Activated T-cell treated with anti-CD3 and anti-CD28 coated beads for 24 hours (primary cell): ENCODE measurements around the gene TREM2.

Experiments
- DNase-seq: peaks from one replicate; pipeline ENCODE4 v3.0.0-alpha.2; 2020; ENCODE audit warnings: low read depth

Gene TREM2

DNA sequence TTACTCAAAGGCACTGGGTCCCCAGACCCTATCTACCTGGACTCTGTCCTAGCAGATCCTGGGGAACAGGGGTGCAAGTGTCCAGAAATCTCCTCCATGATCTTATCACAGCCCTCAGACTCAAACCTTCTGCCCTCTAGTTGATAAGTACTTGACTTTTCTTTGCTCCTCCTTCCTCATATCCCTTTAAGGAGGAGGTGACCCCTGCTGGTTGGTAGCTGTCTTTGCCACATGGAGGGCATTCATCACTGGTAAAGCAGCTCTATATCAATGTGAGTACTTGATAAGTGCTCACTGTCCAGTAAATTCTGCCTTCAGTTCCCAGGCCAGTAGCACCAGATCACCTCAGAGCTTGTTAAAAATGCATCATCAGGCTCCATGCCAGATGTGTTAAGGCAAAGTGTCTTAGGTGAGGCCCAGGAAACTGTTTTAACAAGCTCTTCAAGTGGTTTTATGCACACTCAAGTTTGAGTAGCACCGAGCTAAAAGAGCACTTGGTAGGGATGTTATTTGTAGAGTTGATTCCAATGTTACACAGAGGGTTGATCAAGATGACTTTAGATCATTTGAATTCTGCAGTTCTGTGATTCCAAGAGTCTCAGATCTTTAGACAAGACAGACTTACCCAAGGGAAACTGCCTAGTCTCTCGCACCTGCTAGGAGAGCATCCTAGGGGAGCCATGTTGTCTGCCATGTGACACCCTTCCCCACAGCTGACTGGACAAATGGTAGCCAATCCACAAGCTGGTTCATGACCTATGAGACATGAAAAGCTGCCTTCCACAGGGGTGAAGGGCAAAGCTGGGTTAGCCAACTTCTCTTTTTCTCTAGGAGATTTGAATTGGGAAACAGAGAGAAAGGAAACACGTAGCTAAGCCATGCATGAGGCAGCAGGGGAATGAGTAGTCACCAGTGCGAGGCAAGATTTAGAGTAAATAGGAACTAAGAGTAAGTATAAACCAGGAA lies 19.4 kb upstream of the TREM2 start:
- DNase-seq, result peak; percentile 23

GRCh38 chr6:41181566-41181965 lies 18.6 kb upstream of the TREM2 start:
- DNase-seq, result no peak

- no peak for DNase-seq
Observed at GRCh38 chr6:41179163-41179562, 16.2 kb upstream of the TREM2 start.

DNA sequence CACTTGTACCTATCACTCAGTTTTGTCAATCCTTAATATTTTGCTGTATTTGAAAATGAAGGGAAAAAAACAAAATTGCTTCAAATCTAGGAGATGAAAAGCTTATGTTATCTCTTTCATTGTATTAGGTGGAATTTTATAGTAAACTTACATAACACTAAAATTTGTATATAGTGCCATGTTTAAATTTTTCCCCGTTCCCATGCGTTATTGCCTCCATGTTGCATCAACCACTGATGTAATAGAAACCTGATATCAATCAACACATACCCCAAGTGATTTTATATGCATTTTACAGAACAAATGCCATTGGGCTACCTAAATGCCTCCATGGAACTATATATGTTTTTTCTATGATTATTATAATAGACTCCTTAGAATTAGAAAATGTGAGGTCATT lies 14.8 kb upstream of the TREM2 start:
- no peak for DNase-seq

- no peak for DNase-seq
Observed at GRCh38 chr6:41177287-41177686, 14.4 kb upstream of the TREM2 start.

- no peak for DNase-seq
Observed at GRCh38 chr6:41176189-41176588, 13.3 kb upstream of the TREM2 start.

- DNase-seq, result no peak
Observed at GRCh38 chr6:41175084-41175483, 12.2 kb upstream of the TREM2 start.

GRCh38 chr6:41174610-41175009 lies 11.7 kb upstream of the TREM2 start:
- DNase-seq, result no peak

DNA sequence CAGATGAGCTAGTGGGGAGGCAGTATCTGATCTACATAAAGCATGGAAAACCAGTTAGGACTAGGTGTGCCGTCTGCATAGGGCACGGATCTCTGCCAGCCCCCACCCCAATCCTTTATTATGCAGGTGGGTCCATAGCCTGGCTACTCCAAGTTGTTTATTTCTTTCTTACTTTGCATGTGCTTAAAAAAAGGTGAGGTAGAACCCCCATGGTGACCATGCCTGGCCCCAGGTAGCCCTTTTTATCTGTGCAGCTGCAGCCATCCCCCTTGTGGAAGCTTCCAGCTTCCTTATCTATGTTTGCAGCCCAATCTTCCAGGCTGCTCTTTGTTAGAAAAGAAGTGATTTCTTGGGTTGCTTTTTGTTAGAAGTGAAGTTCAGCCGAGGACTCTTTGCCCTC lies 9.0 kb upstream of the TREM2 start:
- DNase-seq, result no peak

DNA sequence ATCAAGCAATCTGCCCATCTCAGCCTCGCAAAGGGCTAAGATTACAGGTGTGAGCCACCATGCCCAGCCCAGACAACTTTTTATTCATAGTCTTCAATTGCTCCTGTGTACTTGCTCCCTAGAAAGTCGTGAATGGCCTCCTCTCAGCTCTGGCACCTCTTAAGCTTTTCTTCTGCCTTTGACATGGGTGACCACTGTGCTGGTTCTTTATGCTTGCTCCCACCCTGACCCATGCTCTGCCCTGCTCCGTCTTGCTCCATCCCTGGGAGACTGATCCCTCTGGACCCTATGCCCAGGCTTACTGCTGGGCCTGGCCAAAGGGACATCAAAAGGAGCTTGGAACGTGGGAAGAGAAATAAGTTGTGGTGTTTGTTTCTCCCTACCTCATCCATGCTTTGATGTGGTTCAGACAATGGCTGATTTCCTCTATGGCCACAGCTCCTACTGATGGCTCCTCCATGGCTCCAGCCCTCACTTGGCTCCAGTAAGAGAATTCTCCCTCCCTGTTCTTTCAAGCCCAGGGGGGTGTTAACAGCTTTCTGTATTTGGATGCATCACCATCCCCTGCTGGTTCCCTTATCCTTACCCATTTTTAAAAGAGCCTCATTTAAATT lies 7.7 kb upstream of the TREM2 start:
- no peak for DNase-seq

DNA sequence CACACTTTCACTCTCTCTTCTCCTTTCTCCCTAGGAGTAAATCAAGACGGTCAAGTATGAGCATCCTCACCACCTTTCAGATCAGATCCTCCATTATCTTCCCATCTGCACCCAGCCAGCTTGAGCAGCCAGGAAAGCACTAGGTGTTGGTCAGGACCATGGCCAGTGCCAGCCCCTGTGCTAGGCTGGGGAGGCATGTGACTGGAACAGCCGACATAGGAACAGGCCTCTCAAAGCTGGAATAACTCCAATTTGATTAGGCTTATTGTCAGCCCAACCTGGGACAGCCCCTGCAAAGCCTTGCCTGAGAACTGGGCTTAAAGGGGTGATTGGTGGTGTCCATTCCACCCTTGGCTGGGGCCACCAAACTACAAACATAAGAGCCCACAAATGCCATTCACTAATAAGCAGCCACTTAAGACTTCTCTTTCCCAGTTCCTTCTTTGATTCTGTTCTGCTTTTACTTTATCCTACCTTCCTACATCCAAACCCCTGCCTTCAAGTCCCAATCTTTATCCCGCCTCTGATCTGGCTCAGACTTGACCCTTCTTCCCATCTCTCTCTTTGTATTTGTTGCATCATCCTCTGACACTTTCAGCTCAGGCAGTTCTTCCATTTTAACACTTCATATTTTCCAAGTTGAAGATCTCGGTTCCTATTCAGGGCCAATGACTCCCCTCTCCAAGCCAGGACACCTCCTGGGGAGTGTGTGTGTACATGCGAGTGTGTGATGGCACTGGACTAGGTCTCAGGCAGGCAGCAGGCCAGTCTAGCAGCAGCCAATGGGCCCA lies 4.5 kb upstream of the TREM2 start:
- DNase-seq, result no peak

DNA sequence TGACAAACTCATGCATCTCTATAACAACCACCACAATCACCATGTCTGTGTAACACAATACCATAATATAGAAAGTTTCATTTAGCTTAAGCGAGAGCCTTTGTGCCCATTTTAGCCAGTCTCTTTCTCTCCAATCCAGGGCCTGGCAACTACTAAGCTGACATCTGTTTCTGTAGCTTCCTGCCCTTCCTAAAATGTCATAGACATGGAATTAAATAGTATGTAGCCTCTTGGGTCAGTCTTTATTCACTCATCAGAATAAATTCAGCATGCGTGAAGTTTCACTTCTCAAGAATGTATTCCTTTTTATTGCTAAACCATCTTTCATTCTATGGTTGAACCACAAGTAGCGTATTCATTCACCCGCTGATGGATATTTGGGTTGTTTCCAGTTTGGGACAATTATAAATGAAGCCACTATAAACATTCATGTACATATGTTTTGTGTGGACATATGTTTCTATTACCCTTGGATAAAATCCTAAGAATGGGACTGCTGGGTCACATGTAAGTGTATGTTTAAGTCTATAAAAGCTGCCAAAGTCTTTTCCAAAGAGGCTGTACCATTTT lies 1.7 kb upstream of the TREM2 start:
- no peak for DNase-seq

DNA sequence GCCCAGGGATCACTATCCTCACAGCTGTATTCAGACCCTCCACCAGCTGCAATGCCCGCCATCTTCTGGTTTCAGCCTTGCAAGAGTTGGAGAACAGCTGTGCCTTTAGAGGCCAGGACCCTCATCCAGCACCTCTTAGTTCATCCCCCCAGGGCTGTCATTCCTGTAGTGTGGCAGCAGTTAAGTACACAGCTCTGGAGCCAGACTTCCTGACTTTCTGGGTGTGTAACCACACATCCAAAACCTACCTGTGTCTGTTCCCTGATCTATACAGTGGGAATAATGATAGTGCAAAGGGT lies 452 bp upstream of the TREM2 start:
- DNase-seq, result no peak

DNA sequence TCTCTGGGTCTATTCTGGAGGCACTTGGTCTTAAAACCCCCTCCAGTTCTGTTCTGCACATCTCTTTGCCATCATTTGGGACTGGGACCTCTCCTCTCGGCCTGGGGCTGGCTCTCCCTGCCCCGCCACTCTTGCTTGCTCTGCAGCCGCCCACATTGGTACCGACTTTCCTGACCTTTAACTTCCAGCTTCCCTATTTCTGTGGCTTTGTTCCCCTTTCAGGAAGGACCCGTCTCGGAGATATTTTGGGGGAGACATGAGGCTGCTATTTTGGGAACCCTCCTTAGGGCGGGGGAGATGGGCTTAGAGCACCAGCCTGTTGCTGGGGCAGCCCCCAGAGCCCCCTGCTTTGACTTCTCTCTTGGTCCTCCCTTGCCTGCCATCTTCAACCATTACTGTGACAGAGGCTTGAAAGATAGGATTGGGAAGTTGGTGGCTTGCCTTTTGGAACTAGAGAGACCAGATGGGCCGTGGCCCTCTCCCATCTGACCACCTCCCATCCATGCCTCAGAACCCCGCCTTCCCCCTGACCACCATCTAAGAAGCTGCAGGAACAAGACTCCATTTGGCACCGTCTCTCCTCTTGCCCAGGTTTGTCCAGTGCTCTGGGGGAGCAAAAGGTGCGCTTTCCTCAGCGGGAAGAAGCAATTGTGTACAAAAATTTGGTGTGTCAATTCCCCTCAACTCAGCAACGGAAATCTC lies 914 bp downstream of the TREM2 start:
- DNase-seq, result no peak

GRCh38 chr6:41161380-41161779 lies 1.5 kb downstream of the TREM2 start:
- no peak for DNase-seq

- no peak for DNase-seq
Observed at GRCh38 chr6:41160933-41161332, 2.0 kb downstream of the TREM2 start.

DNA sequence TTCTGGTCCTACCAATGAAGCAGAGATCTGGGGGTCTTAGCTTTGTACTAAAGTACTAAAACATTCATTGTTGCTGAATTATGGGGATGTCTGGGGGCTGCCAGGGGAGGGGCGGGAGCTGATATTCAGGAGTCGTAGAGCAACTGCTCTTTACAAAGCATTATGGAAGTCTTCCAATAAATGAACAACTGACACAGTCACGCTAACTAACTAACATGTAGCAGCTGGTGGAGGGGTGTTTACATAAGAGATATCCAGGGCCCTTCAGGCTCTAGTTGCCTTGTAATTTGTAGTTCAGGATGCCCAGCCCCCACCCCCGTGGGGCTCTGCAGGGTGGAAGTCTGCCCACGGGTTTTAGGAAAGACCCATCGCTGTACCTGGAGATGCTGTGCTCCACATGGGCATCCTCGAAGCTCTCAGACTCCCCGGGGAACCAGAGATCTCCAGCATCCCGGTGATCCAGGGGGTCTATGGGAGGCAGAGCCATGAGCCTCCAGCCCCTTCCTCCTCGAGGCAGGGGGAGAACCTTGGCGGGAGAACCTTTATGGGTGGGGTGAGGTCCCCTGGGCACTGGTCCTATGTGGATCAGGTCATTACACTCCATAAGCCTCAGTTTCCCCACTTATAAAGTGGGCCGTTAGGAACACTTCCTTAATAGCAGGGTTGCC lies 3.4 kb downstream of the TREM2 start:
- DNase-seq, result no peak

DNA sequence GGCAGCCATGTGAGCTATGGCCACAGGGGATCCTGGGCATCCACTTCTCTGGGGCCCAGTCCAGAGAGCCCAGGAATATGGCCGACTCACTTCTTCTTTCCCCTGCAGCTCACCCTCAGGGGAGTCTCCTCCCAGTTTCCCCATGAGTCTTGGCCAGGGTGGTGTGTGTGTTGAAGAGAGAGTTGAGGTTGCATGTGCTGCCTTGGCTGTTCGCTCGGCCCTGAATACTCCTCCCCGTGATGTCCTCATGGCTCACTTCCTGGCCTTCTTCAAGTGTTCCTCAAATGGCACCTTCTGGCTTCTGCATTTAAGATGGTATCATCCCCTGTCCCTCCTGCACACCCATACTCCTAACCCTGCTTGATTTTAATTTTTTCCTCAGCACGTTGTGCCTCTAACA lies 5.6 kb downstream of the TREM2 start:
- DNase-seq, result no peak

DNA sequence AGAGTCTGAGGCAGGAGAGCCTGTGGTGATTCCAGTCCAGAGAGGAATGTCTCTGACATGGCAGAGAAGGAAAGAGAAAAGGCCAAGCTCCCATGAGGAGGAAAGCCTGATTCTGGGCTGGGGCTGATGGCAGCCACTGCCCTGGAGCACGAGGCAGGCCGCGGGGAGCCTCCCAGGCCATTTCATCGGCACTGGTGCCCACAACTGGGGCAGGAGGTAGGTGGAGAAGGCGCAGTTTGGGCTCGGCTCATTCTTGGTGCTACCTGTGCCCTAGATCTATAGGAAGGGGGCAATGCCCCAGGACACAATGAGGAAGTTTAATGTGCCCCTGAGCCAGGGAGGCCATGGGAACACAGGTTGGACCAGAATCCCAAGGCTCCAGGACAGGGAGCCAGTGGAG lies 6.1 kb downstream of the TREM2 start:
- no peak for DNase-seq

- no peak for DNase-seq
Observed at GRCh38 chr6:41156001-41156400, 6.9 kb downstream of the TREM2 start.

DNA sequence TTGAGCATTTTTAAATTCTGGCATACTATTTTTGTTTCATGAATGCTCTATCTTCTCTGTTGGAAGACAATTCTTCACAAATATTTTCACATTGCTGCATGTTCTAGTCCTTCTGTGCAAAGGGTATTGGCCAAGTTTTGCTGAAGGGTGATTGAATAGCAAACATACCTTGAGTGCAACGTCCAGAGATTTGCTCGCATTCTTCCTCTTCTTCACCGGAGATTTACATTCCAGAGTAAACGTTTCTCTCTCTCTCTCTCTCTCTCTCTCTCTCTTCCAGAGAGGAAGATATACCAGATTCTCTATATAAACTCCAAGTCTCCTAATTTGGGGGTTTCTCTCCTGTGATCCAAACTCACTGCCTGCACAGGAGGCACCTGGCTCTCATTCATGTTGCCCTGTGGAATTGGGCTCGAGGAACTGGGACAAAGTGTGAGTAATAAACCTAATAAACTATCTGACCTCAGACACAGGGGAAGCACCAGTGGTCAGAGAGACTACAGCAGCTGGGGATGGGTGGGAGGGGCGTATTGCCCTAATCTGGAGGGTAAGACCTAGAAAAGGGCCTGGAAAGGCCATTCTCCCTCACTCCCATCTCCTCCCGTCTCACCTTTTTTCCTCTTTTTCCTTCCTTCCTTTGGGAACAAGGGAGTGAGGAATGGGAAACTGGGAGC lies 7.6 kb downstream of the TREM2 start:
- no peak for DNase-seq
